SK-N-SH (cell line): Measurements from ENCODE around the gene MAGI2. TPM values are rescaled to one million over a fixed set of nuclear protein-coding genes. Genes with fewer than 3 reads are reported as not detected.

Experiments
- CTCF ChIA-PET: fragments of 300-600, 350-600 bp; formaldehyde crosslinking; extraction: SDS; loops from one replicate; lab custom pipeline; 2021; lab: Yijun Ruan, JAX
- POLR2A ChIA-PET: fragments of 350-600 bp; sonication (Branson Sonifier 250); formaldehyde crosslinking; extraction: SDS; loops from one replicate; lab custom pipeline; 2020; ENCODE audit warnings: antibody characterized with exemption, inconsistent platforms; lab: Yijun Ruan, JAX
- DNase-seq: peaks from one replicate; pipeline ENCODE4 v3.0.0; 2012
- H2AFZ ChIP-seq: fragments of 200-600 bp; sonication (generic); 2 replicates; pipeline ENCODE4 v1.8.1; 2016; ENCODE audit warnings: antibody characterized with exemption, mild to moderate bottlenecking, low read depth
- H3F3A ChIP-seq: fragments of 200-600 bp; sonication (generic); replicated peaks from 2 replicates; pipeline ENCODE3; 2016; ENCODE audit warnings: antibody characterized with exemption, mild to moderate bottlenecking; ENCODE audit not compliant: insufficient read depth
- H3K27ac ChIP-seq, 2 experiments: fragments of 200-500 bp in 1 of 2; fragments of 200-600 bp in 1 of 2; sonication (Bioruptor generic) in 1 of 2; sonication (generic), shearing (Covaris generic) in 1 of 2; 2 replicates each; pipeline versions ENCODE4 v1.5.1 to v1.6.1; 2014 to 2016; ENCODE audit warnings: low read depth in 2 of 2, inconsistent platforms in 1 of 2, low read length in 1 of 2, mild to moderate bottlenecking in 1 of 2, mixed read lengths in 1 of 2
- H3K27me3 ChIP-seq: fragments of 200-600 bp; sonication (generic), shearing (Covaris generic); 2 replicates; pipeline ENCODE4 v1.6.1; 2016; ENCODE audit warnings: mixed run types; ENCODE audit not compliant: insufficient read depth
- H3K36me3 ChIP-seq, 2 experiments: fragments of 200-500 bp in 1 of 2; fragments of 200-600 bp in 1 of 2; sonication (Bioruptor generic) in 1 of 2; sonication (generic) in 1 of 2; replicated peaks in 1 of 2; 2 replicates each; pipeline versions ENCODE3 to v1.5.1; 2014 to 2016; ENCODE audit warnings: low read length in 1 of 2, mild to moderate bottlenecking in 1 of 2; ENCODE audit not compliant: insufficient read depth in 2 of 2, control insufficient read depth in 1 of 2
- H3K4me1 ChIP-seq, 2 experiments: fragments of 200-500 bp in 1 of 2; fragments of 200-600 bp in 1 of 2; sonication (Bioruptor generic) in 1 of 2; sonication (generic), shearing (Covaris generic) in 1 of 2; 2 replicates each; pipeline versions ENCODE4 v1.5.1 to v1.6.1; 2014 to 2016; ENCODE audit warnings: low read depth in 1 of 2, low read length in 1 of 2, mixed run types in 1 of 2; ENCODE audit not compliant: insufficient read depth in 2 of 2, control insufficient read depth in 1 of 2
- H3K4me2 ChIP-seq: fragments of 200-600 bp; sonication (generic), shearing (Covaris generic); 2 replicates; pipeline ENCODE4 v1.6.1; 2017; ENCODE audit warnings: mixed run types
- H3K4me3 ChIP-seq, 2 experiments: fragments of 200-500 bp in 1 of 2; fragments of 200-600 bp in 1 of 2; sonication (Bioruptor generic) in 1 of 2; sonication (generic), shearing (Covaris generic) in 1 of 2; 2 replicates each; pipeline versions ENCODE4 v1.5.1 to v1.8.1; 2014 to 2016; ENCODE audit warnings: low read depth in 2 of 2, inconsistent platforms in 1 of 2, low read length in 1 of 2, mild to moderate bottlenecking in 1 of 2, mixed read lengths in 1 of 2, moderate library complexity in 1 of 2
- H3K79me2 ChIP-seq: fragments of 200-600 bp; sonication (generic); 2 replicates; pipeline ENCODE4 v1.8.1; 2017; ENCODE audit warnings: mild to moderate bottlenecking; ENCODE audit not compliant: insufficient read depth
- H3K9ac ChIP-seq: fragments of 200-600 bp; sonication (generic); 2 replicates; pipeline ENCODE4 v1.6.1; 2017; ENCODE audit warnings: mixed run types
- H3K9me2 ChIP-seq: fragments of 200-600 bp; sonication (generic); 2 replicates; pipeline ENCODE4 v1.6.1; 2017; ENCODE audit warnings: mixed run types
- H3K9me3 ChIP-seq: fragments of 200-600 bp; sonication (generic); 2 replicates; pipeline ENCODE4 v1.6.1; 2017; ENCODE audit warnings: mixed run types, mild to moderate bottlenecking, moderate library complexity
- H4K20me1 ChIP-seq: fragments of 200-600 bp; sonication (generic); 2 replicates; pipeline ENCODE4 v1.6.1; 2017; ENCODE audit warnings: mild to moderate bottlenecking, mixed run types; ENCODE audit not compliant: insufficient read depth
- EP300 ChIP-seq, 2 experiments: IDR thresholded peaks; 2 replicates each; pipeline versions ENCODE4 v1.4.0 to v1.6.1; 2012; ENCODE audit warnings: borderline replicate concordance in 1 of 2, low read depth in 1 of 2, low read length in 1 of 2
- FOSL2 ChIP-seq: IDR thresholded peaks from 2 replicates; pipeline ENCODE4 v1.4.0; 2012; ENCODE audit warnings: low read depth, mild to moderate bottlenecking, moderate library complexity, borderline replicate concordance
- GATA2 ChIP-seq: sonication (generic); formaldehyde crosslinking; IDR thresholded peaks from 2 replicates; pipeline ENCODE4 v1.5.0; 2020; ENCODE audit warnings: mild to moderate bottlenecking, missing genetic modification reagents
- IRF3 ChIP-seq: fragments of 150-350 bp; IDR thresholded peaks from 2 replicates; pipeline ENCODE4 v1.6.1; 2016; ENCODE audit warnings: mild to moderate bottlenecking, low read depth, low read length
- POLR2AphosphoS5 ChIP-seq: IDR thresholded peaks from 2 replicates; pipeline ENCODE4 v1.6.1; 2012; ENCODE audit warnings: low read depth, low read length
- RCOR1 ChIP-seq: fragments of 150-350 bp; IDR thresholded peaks from 2 replicates; pipeline ENCODE4 v1.6.1; 2017; ENCODE audit warnings: antibody characterized with exemption, low read length
- RFX5 ChIP-seq: IDR thresholded peaks from 2 replicates; pipeline ENCODE4 v1.6.1; 2012; ENCODE audit warnings: mild to moderate bottlenecking, improper control_type of control experiment, low read length
- RXRA ChIP-seq: IDR thresholded peaks from 2 replicates; pipeline ENCODE4 v1.4.0; 2012; ENCODE audit warnings: low read depth, mild to moderate bottlenecking, borderline replicate concordance
- SIN3A ChIP-seq: IDR thresholded peaks from 2 replicates; pipeline ENCODE4 v1.6.1; 2012; ENCODE audit warnings: low read depth, mild to moderate bottlenecking, low read length, moderate library complexity, borderline replicate concordance
- SMC3 ChIP-seq: IDR thresholded peaks from 2 replicates; pipeline ENCODE4 v1.6.1; 2012; ENCODE audit warnings: low read depth, low read length, improper control_type of control experiment
- TAF1 ChIP-seq: IDR thresholded peaks from 2 replicates; pipeline ENCODE4 v1.6.1; 2012; ENCODE audit warnings: low read depth, mild to moderate bottlenecking, low read length, moderate library complexity, borderline replicate concordance
- TEAD4 ChIP-seq: IDR thresholded peaks from 2 replicates; pipeline ENCODE4 v1.4.0; 2012; ENCODE audit warnings: mild to moderate bottlenecking, borderline replicate concordance; ENCODE audit not compliant: insufficient read depth
- YY1 ChIP-seq: IDR thresholded peaks from 2 replicates; pipeline ENCODE4 v1.4.0; 2012; ENCODE audit warnings: low read depth, mild to moderate bottlenecking
- WGBS: methylation state at CpG from one replicate; pipeline ENCODE4 v1.1.6; 2017; ENCODE audit warnings: low lambda C conversion rate; 5-methylcytosine and 5-hydroxymethylcytosine counted together
- polyA plus RNA-seq, 3 experiments: library from polyadenylated mRNA; depleted of rRNA; stranded (reverse); fragments of >200 nt; gene quantifications; 2 replicates each; pipeline ENCODE4 v1.2.3, GENCODE V29; 2012
- TF ChIP-seq, protein P1 (sequence below): fragments of 200-600 bp; sonication (generic); IDR thresholded peaks from 2 replicates; pipeline ENCODE4 v1.6.1; 2017; ENCODE audit warnings: antibody characterized with exemption, mild to moderate bottlenecking, moderate library complexity
- TF ChIP-seq, protein P2 (sequence below): IDR thresholded peaks from 2 replicates; pipeline ENCODE4 v1.4.0; 2012; ENCODE audit warnings: low read depth
- TF ChIP-seq, protein P3 (sequence below): IDR thresholded peaks from 2 replicates; pipeline ENCODE4 v1.4.0; 2012; ENCODE audit warnings: low read depth, borderline replicate concordance

MAGI2 gene
- polyA plus RNA-seq, 1 of the 3 experiments (the other 2 are of a cell fraction): 1.1 TPM

DNA sequence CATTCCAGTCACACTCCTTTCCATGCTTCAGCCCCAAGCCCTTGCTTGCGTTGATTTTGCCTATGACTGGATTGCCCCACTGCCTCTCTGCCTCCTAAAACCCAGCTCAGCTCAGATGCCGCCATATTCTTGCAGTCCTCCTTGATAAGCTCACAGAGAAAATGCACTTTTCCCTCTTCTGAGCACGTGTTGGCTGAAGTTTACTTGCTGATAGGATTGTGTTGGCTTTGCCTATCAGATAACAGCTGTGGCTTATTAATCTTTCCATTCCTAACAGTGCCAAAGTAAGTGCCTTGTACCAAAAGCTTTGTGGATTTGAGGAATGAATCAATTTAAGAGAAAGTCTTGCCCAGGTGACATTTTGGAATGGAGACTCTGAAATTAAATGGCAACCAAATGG, 1405.7 kb downstream of the MAGI2 start:
- H3K9me2 ChIP-seq: no peaks in the 10 kb centered on the region
- no peaks in the 10 kb centered on the region for H3F3A ChIP-seq
- no peak overlapping the region for H3K4me3 ChIP-seq
- no peak for TF ChIP-seq RCOR1
- no peak for TF ChIP-seq TAF1
- no peak for TF ChIP-seq GATA2 (CRISPR knock-in tag)
- no peak for TF ChIP-seq SIN3A
- no peaks in the 10 kb centered on the region for H3K27me3 ChIP-seq
- ChIA-PET POLR2A (no interaction called here), CTCF (interaction anchor here (1.0 kb wide), 1 partner anchor 18 kb away, joined by 3 read pairs; no protein-coding TSS in a partner anchor)
- no peaks in the 10 kb centered on the region for H3K79me2 ChIP-seq
- no peak overlapping the region for H3K9ac ChIP-seq
- H4K20me1 ChIP-seq: no peaks in the 10 kb centered on the region
- WGBS: 77% methylated on average over 3 of the region's 3 CpGs
- no peaks in the 10 kb centered on the region for H3K4me1 ChIP-seq
- H2AFZ ChIP-seq: no peak overlapping the region
- no peaks in the 10 kb centered on the region for H3K9me3 ChIP-seq
- no peaks in the 10 kb centered on the region for H3K36me3 ChIP-seq
- H3K27ac ChIP-seq: no peak overlapping the region
- no peak for DNase-seq
- H3K4me2 ChIP-seq: no peak overlapping the region

GRCh38 chr7:78043159-78043558, 1410.3 kb downstream of the MAGI2 start:
- Histone ChIP-seq H4K20me1 (no peaks in the 10 kb centered on the region), H3K4me3 (no peak overlapping the region), H3K27ac (no peak overlapping the region), H3K79me2 (no peaks in the 10 kb centered on the region), H3K9ac (no peak overlapping the region), H3K9me3 (no peaks in the 10 kb centered on the region), H3K9me2 (no peaks in the 10 kb centered on the region), H3K36me3 (no peaks in the 10 kb centered on the region), H2AFZ (no peak overlapping the region), H3F3A (no peaks in the 10 kb centered on the region), H3K4me2 (no peak overlapping the region), H3K27me3 (no peaks in the 10 kb centered on the region), H3K4me1 (no peaks in the 10 kb centered on the region)
- WGBS: 67% methylated on average over 2 of the region's 2 CpGs
- ChIA-PET CTCF (interaction anchor here (0.7 to 4.4 kb wide), 6 partner anchors 9 to 103 kb away, joined by 3 to 17 read pairs (median 5); no protein-coding TSS in a partner anchor), POLR2A (no interaction called here)
- DNase-seq: no peak
- TF ChIP-seq EP300 (IDR thresholded peaks at IDR 0.05; ENCODE audit: borderline replicate concordance in 1 of 2, low read depth in 1 of 2, low read length in 1 of 2) (no peak), RCOR1 (no peak), TAF1 (no peak), FOSL2 (no peak), SIN3A (no peak)

GRCh38 chr7:78041423-78041822, 1412.0 kb downstream of the MAGI2 start:
- CTCF ChIA-PET: interaction anchor here (4.4 kb wide), 1 partner anchor 21 kb away, joined by 17 read pairs; no protein-coding TSS in a partner anchor
- H4K20me1 ChIP-seq: no peaks in the 10 kb centered on the region
- no peak for DNase-seq
- POLR2A ChIA-PET: no interaction called here
- H3K79me2 ChIP-seq: no peaks in the 10 kb centered on the region
- no peaks in the 10 kb centered on the region for H3K9me3 ChIP-seq
- H3K27me3 ChIP-seq: no peaks in the 10 kb centered on the region
- no peak overlapping the region for H3K9ac ChIP-seq
- no peak overlapping the region for H2AFZ ChIP-seq
- no peaks in the 10 kb centered on the region for H3K4me1 ChIP-seq
- no peak overlapping the region for H3K4me3 ChIP-seq
- H3K36me3 ChIP-seq: no peaks in the 10 kb centered on the region
- no peaks in the 10 kb centered on the region for H3F3A ChIP-seq
- H3K27ac ChIP-seq: no peak overlapping the region
- no peaks in the 10 kb centered on the region for H3K9me2 ChIP-seq
- WGBS: 90% methylated on average over 3 of the region's 3 CpGs
- H3K4me2 ChIP-seq: no peak overlapping the region
- TF ChIP-seq, protein P1, sequence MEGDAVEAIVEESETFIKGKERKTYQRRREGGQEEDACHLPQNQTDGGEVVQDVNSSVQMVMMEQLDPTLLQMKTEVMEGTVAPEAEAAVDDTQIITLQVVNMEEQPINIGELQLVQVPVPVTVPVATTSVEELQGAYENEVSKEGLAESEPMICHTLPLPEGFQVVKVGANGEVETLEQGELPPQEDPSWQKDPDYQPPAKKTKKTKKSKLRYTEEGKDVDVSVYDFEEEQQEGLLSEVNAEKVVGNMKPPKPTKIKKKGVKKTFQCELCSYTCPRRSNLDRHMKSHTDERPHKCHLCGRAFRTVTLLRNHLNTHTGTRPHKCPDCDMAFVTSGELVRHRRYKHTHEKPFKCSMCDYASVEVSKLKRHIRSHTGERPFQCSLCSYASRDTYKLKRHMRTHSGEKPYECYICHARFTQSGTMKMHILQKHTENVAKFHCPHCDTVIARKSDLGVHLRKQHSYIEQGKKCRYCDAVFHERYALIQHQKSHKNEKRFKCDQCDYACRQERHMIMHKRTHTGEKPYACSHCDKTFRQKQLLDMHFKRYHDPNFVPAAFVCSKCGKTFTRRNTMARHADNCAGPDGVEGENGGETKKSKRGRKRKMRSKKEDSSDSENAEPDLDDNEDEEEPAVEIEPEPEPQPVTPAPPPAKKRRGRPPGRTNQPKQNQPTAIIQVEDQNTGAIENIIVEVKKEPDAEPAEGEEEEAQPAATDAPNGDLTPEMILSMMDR: no peak
- TF ChIP-seq POLR2AphosphoS5 (no peak), RFX5 (no peak), YY1 (no peak), RXRA (no peak), FOSL2 (no peak), IRF3 (no peak), SMC3 (no peak), SIN3A (no peak), TEAD4 (no peak)
- TF ChIP-seq, protein P2, sequence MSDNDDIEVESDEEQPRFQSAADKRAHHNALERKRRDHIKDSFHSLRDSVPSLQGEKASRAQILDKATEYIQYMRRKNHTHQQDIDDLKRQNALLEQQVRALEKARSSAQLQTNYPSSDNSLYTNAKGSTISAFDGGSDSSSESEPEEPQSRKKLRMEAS: no peak
- TF ChIP-seq, protein P3, sequence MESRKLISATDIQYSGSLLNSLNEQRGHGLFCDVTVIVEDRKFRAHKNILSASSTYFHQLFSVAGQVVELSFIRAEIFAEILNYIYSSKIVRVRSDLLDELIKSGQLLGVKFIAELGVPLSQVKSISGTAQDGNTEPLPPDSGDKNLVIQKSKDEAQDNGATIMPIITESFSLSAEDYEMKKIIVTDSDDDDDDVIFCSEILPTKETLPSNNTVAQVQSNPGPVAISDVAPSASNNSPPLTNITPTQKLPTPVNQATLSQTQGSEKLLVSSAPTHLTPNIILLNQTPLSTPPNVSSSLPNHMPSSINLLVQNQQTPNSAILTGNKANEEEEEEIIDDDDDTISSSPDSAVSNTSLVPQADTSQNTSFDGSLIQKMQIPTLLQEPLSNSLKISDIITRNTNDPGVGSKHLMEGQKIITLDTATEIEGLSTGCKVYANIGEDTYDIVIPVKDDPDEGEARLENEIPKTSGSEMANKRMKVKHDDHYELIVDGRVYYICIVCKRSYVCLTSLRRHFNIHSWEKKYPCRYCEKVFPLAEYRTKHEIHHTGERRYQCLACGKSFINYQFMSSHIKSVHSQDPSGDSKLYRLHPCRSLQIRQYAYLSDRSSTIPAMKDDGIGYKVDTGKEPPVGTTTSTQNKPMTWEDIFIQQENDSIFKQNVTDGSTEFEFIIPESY: no peak
